OCI-LY1 (cell line): ENCODE measurements around the gene APOBEC4.
A peak's percentile ranks its signal among the peaks of the same experiment; 100 is the strongest.
"Not testable (repeated sequence)": the region's sequence is repeated elsewhere in the genome, so short reads cannot be mapped to it uniquely, and the experiment has no call there.

Source experiments
- H2AFZ ChIP-seq: fragments of 200-600 bp; sonication (generic), shearing (Covaris generic); 2 replicates; pipeline ENCODE4 v1.6.0; 2014; ENCODE audit warnings: antibody characterized with exemption, mild to moderate bottlenecking, low read length
- H3F3A ChIP-seq: fragments of 200-600 bp; sonication (generic), shearing (Covaris generic); 2 replicates; pipeline ENCODE4 v1.6.0; 2014; ENCODE audit warnings: mild to moderate bottlenecking, antibody characterized with exemption, low read length, moderate library complexity; ENCODE audit not compliant: insufficient read depth
- H3K27ac ChIP-seq: fragments of 200-600 bp; sonication (generic); 2 replicates; pipeline ENCODE4 v1.5.1; 2014; ENCODE audit warnings: low read length, mixed run types, mild to moderate bottlenecking, low read depth; ENCODE audit not compliant: poor library complexity, severe bottlenecking
- H3K27me3 ChIP-seq: fragments of 200-600 bp; sonication (generic); 2 replicates; pipeline ENCODE4 v1.6.0; 2014; ENCODE audit warnings: antibody characterized with exemption, mild to moderate bottlenecking, low read length, moderate library complexity; ENCODE audit not compliant: insufficient read depth
- H3K36me3 ChIP-seq: fragments of 200-600 bp; sonication (generic); 2 replicates; pipeline ENCODE4 v1.6.1; 2014; ENCODE audit warnings: mild to moderate bottlenecking, antibody characterized with exemption, low read length, moderate library complexity, mixed read lengths; ENCODE audit not compliant: insufficient read depth
- H3K4me1 ChIP-seq: fragments of 200-600 bp; sonication (generic); 2 replicates; pipeline ENCODE4 v1.5.1; 2014; ENCODE audit warnings: mild to moderate bottlenecking, low read length, moderate library complexity; ENCODE audit not compliant: insufficient read depth, severe bottlenecking
- H3K4me2 ChIP-seq: fragments of 200-600 bp; sonication (generic), shearing (Covaris generic); 2 replicates; pipeline ENCODE4 v1.6.1; 2014; ENCODE audit warnings: low read length
- H3K4me3 ChIP-seq: fragments of 200-600 bp; sonication (generic); 2 replicates; pipeline ENCODE4 v1.5.1; 2014; ENCODE audit warnings: low read length, low read depth, mild to moderate bottlenecking, mixed read lengths; ENCODE audit not compliant: poor library complexity, severe bottlenecking
- H3K79me2 ChIP-seq: fragments of 200-600 bp; shearing (Covaris generic); 2 replicates; pipeline ENCODE4 v1.6.1; 2016; ENCODE audit warnings: mixed run types, low read length, mixed read lengths; ENCODE audit not compliant: insufficient read depth
- H3K9ac ChIP-seq: fragments of 200-600 bp; sonication (generic), shearing (Covaris generic); 2 replicates; pipeline ENCODE4 v1.6.1; 2014; ENCODE audit warnings: mild to moderate bottlenecking, low read length, mixed read lengths
- H3K9me2 ChIP-seq: fragments of 200-600 bp; sonication (generic), shearing (Covaris generic); 2 replicates; pipeline ENCODE4 v1.6.1; 2014; ENCODE audit warnings: low read depth, mild to moderate bottlenecking, low read length, mixed read lengths
- H3K9me3 ChIP-seq: fragments of 200-600 bp; shearing (Covaris generic); 2 replicates; pipeline ENCODE4 v1.6.1; 2014; ENCODE audit warnings: low read length, mixed read lengths
- H4K20me1 ChIP-seq: fragments of 200-600 bp; sonication (generic), shearing (Covaris generic); 2 replicates; pipeline ENCODE4 v1.6.0; 2016; ENCODE audit warnings: mild to moderate bottlenecking, low read length; ENCODE audit not compliant: insufficient read depth
- CTCF ChIP-seq: fragments of 200-600 bp; sonication (generic), shearing (Covaris generic); IDR thresholded peaks from 2 replicates; pipeline ENCODE4 v1.5.1; 2017; ENCODE audit warnings: mild to moderate bottlenecking, antibody characterized with exemption, low read length, moderate library complexity, mixed read lengths
- EZH2 ChIP-seq: fragments of 200-600 bp; sonication (generic), shearing (Covaris generic); IDR thresholded peaks from 2 replicates; pipeline ENCODE4 v1.8.0; 2017; ENCODE audit warnings: borderline replicate concordance, mixed run types, mild to moderate bottlenecking, antibody characterized with exemption, low read length, moderate library complexity, mixed read lengths

The APOBEC4 gene

GRCh38 chr1:183686229-183686628 lies 33.1 kb upstream of the APOBEC4 start:
- no peaks in the 10 kb centered on the region for H3K9me2 ChIP-seq
- no peaks in the 10 kb centered on the region for H3K9me3 ChIP-seq
- H2AFZ ChIP-seq, result no peak overlapping the region
- no peaks in the 10 kb centered on the region for H3K27me3 ChIP-seq
- H3K36me3 ChIP-seq, result no peaks in the 10 kb centered on the region
- no peaks in the 10 kb centered on the region for H4K20me1 ChIP-seq
- H3K9ac ChIP-seq, result no peak overlapping the region
- no peaks in the 10 kb centered on the region for H3F3A ChIP-seq
- H3K27ac ChIP-seq, result no peak overlapping the region
- no peaks in the 10 kb centered on the region for H3K4me1 ChIP-seq
- TF ChIP-seq CTCF, result no peak
- TF ChIP-seq EZH2, result no peak
- no peak overlapping the region for H3K4me3 ChIP-seq
- no peak overlapping the region for H3K4me2 ChIP-seq
- no peaks in the 10 kb centered on the region for H3K79me2 ChIP-seq

- H3K27me3 ChIP-seq, result no peaks in the 10 kb centered on the region
- H3K36me3 ChIP-seq, result no peaks in the 10 kb centered on the region
- no peaks in the 10 kb centered on the region for H3K9me3 ChIP-seq
- no peaks in the 10 kb centered on the region for H3K9me2 ChIP-seq
- peak; percentile 85 for TF ChIP-seq CTCF
- TF ChIP-seq EZH2, result no peak
- no peak overlapping the region for H3K4me2 ChIP-seq
- H3K27ac ChIP-seq, result no peak overlapping the region
- no peaks in the 10 kb centered on the region for H3K4me1 ChIP-seq
- no peak overlapping the region for H3K9ac ChIP-seq
- H3K79me2 ChIP-seq, result no peaks in the 10 kb centered on the region
- H2AFZ ChIP-seq, result no peak overlapping the region
- H3F3A ChIP-seq, result no peaks in the 10 kb centered on the region
- no peaks in the 10 kb centered on the region for H4K20me1 ChIP-seq
- H3K4me3 ChIP-seq, result no peak overlapping the region
Observed at GRCh38 chr1:183685112-183685713, 32.1 kb upstream of the APOBEC4 start.

- not testable (repeated sequence) for H3K27me3 ChIP-seq, H3K4me1 ChIP-seq, H3K36me3 ChIP-seq, H3F3A ChIP-seq, H3K4me2 ChIP-seq, H3K9me3 ChIP-seq, H3K27ac ChIP-seq, H3K4me3 ChIP-seq, H2AFZ ChIP-seq, H3K9ac ChIP-seq, H3K9me2 ChIP-seq, H3K79me2 ChIP-seq, H4K20me1 ChIP-seq
Observed at GRCh38 chr1:183679363-183679762, 26.2 kb upstream of the APOBEC4 start.

GRCh38 chr1:183678819-183679218 lies 25.7 kb upstream of the APOBEC4 start:
- no peaks in the 10 kb centered on the region for H3K9me3 ChIP-seq
- no peaks in the 10 kb centered on the region for H3F3A ChIP-seq
- no peaks in the 10 kb centered on the region for H3K4me1 ChIP-seq
- H3K4me3 ChIP-seq, result no peak overlapping the region
- H2AFZ ChIP-seq, result no peak overlapping the region
- no peak overlapping the region for H3K27ac ChIP-seq
- no peak overlapping the region for H3K4me2 ChIP-seq
- H4K20me1 ChIP-seq, result no peaks in the 10 kb centered on the region
- no peak for TF ChIP-seq EZH2
- TF ChIP-seq CTCF, result no peak
- no peaks in the 10 kb centered on the region for H3K9me2 ChIP-seq
- no peak overlapping the region for H3K9ac ChIP-seq
- no peaks in the 10 kb centered on the region for H3K27me3 ChIP-seq
- H3K79me2 ChIP-seq, result no peaks in the 10 kb centered on the region
- H3K36me3 ChIP-seq, result no peaks in the 10 kb centered on the region
